H1 (cell line): ENCODE data around the gene FBXW5. TPM values are rescaled to one million over a fixed set of nuclear protein-coding genes. Genes with fewer than 3 reads are reported as not detected.

Experiments
- CTCF ChIA-PET: fragments of 300-600 bp; sonication (Branson Sonifier 250); formaldehyde crosslinking; loops from one replicate; lab custom pipeline; 2021; ENCODE audit not compliant: partially characterized antibody; lab: Charles Lee
- POLR2A ChIA-PET: fragments of 300-600 bp; sonication (Branson Sonifier 250); formaldehyde crosslinking; loops from one replicate; lab custom pipeline; 2021; ENCODE audit warnings: inconsistent platforms; ENCODE audit not compliant: partially characterized antibody; lab: Charles Lee
- DNase-seq, 2 experiments: peaks; one replicate each; pipeline versions ENCODE4 v3.0.0 to v3.0.0-alpha.2; 2010 to 2022; ENCODE audit warnings: low spot score in 2 of 2, low read depth in 1 of 2, mixed read lengths in 1 of 2
- FAIRE-seq: peaks from 2 replicates; lab custom pipeline; 2011; peaks lifted over from hg19 to GRCh38; lab: Jason Lieb, UNC
- H2AFZ ChIP-seq: 2 replicates; pipeline ENCODE4 v1.8.1; 2012; ENCODE audit warnings: low read length, inconsistent platforms
- H2AK5ac ChIP-seq: 2 replicates; pipeline ENCODE4 v1.6.1; 2013; ENCODE audit warnings: low read depth, low read length
- H2BK120ac ChIP-seq: replicated peaks from 2 replicates; pipeline ENCODE3; 2013; ENCODE audit warnings: low read depth, low read length, inconsistent platforms
- H2BK12ac ChIP-seq: 2 replicates; pipeline ENCODE4 v1.6.1; 2013; ENCODE audit warnings: low read depth, low read length
- H2BK15ac ChIP-seq: 2 replicates; pipeline ENCODE4 v1.6.1; 2013; ENCODE audit warnings: low read length
- H2BK20ac ChIP-seq: 2 replicates; pipeline ENCODE4 v1.6.1; 2013; ENCODE audit warnings: low read length
- H2BK5ac ChIP-seq: 2 replicates; pipeline ENCODE4 v1.6.1; 2013; ENCODE audit warnings: low read depth, low read length
- H3K14ac ChIP-seq: 2 replicates; pipeline ENCODE4 v1.6.1; 2013; ENCODE audit warnings: inconsistent platforms; ENCODE audit not compliant: insufficient read length
- H3K18ac ChIP-seq: 2 replicates; pipeline ENCODE4 v1.6.1; 2013; ENCODE audit warnings: low read length; ENCODE audit errors: extremely low read depth
- H3K23ac ChIP-seq: 2 replicates; pipeline ENCODE4 v1.6.1; 2013; ENCODE audit warnings: inconsistent platforms; ENCODE audit not compliant: insufficient read length
- H3K23me2 ChIP-seq: 2 replicates; pipeline ENCODE4 v1.6.1; 2013; ENCODE audit warnings: low read depth, low read length
- H3K27ac ChIP-seq: 2 replicates; pipeline ENCODE4 v1.6.1; 2011; ENCODE audit warnings: low read depth, low read length, inconsistent platforms
- H3K27me3 ChIP-seq, 4 experiments: replicated peaks in 1 of 4; 1 replicate in 1 of 4; 2 replicates in 3 of 4; pipeline versions ENCODE4 v1.6.1 to v1.8.1; 2011 to 2013; ENCODE audit warnings: low read length in 3 of 4, mild to moderate bottlenecking in 3 of 4, inconsistent platforms in 2 of 4, mixed read lengths in 2 of 4, moderate library complexity in 1 of 4; ENCODE audit not compliant: control insufficient read depth in 3 of 4, insufficient read depth in 3 of 4; ENCODE audit errors: extremely low read depth in 1 of 4
- H3K36me3 ChIP-seq, 4 experiments: 2 replicates each; pipeline versions ENCODE4 v1.6.1 to v1.8.1; 2011 to 2013; ENCODE audit warnings: mild to moderate bottlenecking in 4 of 4, low read length in 3 of 4, moderate library complexity in 2 of 4, control low read depth in 1 of 4, inconsistent platforms in 1 of 4; ENCODE audit not compliant: insufficient read depth in 4 of 4, control insufficient read depth in 2 of 4
- H3K4ac ChIP-seq: replicated peaks from 2 replicates; pipeline ENCODE3; 2013; ENCODE audit warnings: low read length, low read depth, mixed read lengths, inconsistent platforms; ENCODE audit not compliant: insufficient read length
- H3K4me1 ChIP-seq, 4 experiments: replicated peaks in 1 of 4; 1 replicate in 1 of 4; 2 replicates in 3 of 4; pipeline versions ENCODE4 v1.6.1 to v1.8.1; 2011 to 2013; ENCODE audit warnings: low read length in 3 of 4, inconsistent platforms in 2 of 4, mixed read lengths in 1 of 4; ENCODE audit not compliant: insufficient read depth in 4 of 4, control insufficient read depth in 3 of 4
- H3K4me2 ChIP-seq, 2 experiments: 2 replicates each; pipeline versions ENCODE4 v1.6.1 to v1.8.1; 2011 to 2013; ENCODE audit warnings: low read depth in 2 of 2, low read length in 2 of 2, control low read depth in 1 of 2, inconsistent platforms in 1 of 2, mild to moderate bottlenecking in 1 of 2; ENCODE audit not compliant: insufficient read depth in 1 of 2
- H3K4me3 ChIP-seq, 4 experiments: fragments of 200-600, 300-600 bp in 1 of 4; sonication (generic), shearing (Covaris generic), sonication (Bioruptor Twin) in 1 of 4; 2 replicates each; pipeline versions ENCODE4 v1.5.1 to v1.8.1; 2011 to 2016; ENCODE audit warnings: low read length in 4 of 4, low read depth in 3 of 4, control low read depth in 2 of 4, inconsistent platforms in 2 of 4, mild to moderate bottlenecking in 2 of 4, mixed read lengths in 1 of 4, moderate library complexity in 1 of 4; ENCODE audit not compliant: insufficient read depth in 2 of 4; ENCODE audit errors: extremely low read depth in 1 of 4
- H3K56ac ChIP-seq: replicated peaks from 2 replicates; pipeline ENCODE3; 2013; ENCODE audit warnings: low read depth, mild to moderate bottlenecking, mixed read lengths, low read length, inconsistent platforms; ENCODE audit not compliant: insufficient read length
- H3K79me1 ChIP-seq: 2 replicates; pipeline ENCODE4 v1.6.1; 2013; ENCODE audit warnings: low read depth, low read length, control low read depth
- H3K79me2 ChIP-seq, 2 experiments: 2 replicates each; pipeline versions ENCODE4 v1.6.1 to v1.8.1; 2012 to 2013; ENCODE audit warnings: low read length in 2 of 2, mild to moderate bottlenecking in 2 of 2, inconsistent platforms in 1 of 2; ENCODE audit not compliant: insufficient read depth in 2 of 2, control insufficient read depth in 1 of 2
- H3K9ac ChIP-seq, 4 experiments: replicated peaks in 1 of 4; 1 replicate in 1 of 4; 2 replicates in 3 of 4; pipeline versions ENCODE4 v1.6.1 to v1.8.1; 2011 to 2013; ENCODE audit warnings: low read depth in 3 of 4, low read length in 3 of 4, control low read depth in 2 of 4, mild to moderate bottlenecking in 2 of 4, moderate library complexity in 2 of 4, inconsistent platforms in 1 of 4; ENCODE audit errors: extremely low read depth in 1 of 4
- H3K9me3 ChIP-seq, 2 experiments: 2 replicates each; pipeline versions ENCODE4 v1.6.1 to v1.8.1; 2012 to 2013; ENCODE audit warnings: mild to moderate bottlenecking in 2 of 2, moderate library complexity in 2 of 2, control low read depth in 1 of 2, inconsistent platforms in 1 of 2, low read depth in 1 of 2, low read length in 1 of 2, mixed read lengths in 1 of 2; ENCODE audit not compliant: insufficient read depth in 2 of 2
- H4K20me1 ChIP-seq, 2 experiments: replicated peaks in 1 of 2; 2 replicates each; pipeline versions ENCODE3 to v1.8.1; 2011 to 2013; ENCODE audit warnings: inconsistent platforms in 2 of 2, low read length in 2 of 2, mild to moderate bottlenecking in 1 of 2; ENCODE audit not compliant: insufficient read depth in 2 of 2, control insufficient read depth in 1 of 2
- H4K5ac ChIP-seq: 2 replicates; pipeline ENCODE4 v1.6.1; 2013; ENCODE audit warnings: low read length, low read depth, mixed read lengths, inconsistent platforms; ENCODE audit not compliant: insufficient read length
- H4K8ac ChIP-seq: 2 replicates; pipeline ENCODE4 v1.8.0; 2013; ENCODE audit warnings: mild to moderate bottlenecking, moderate library complexity, low read length, inconsistent platforms; ENCODE audit not compliant: insufficient read depth; ENCODE audit errors: extremely low read depth
- H4K91ac ChIP-seq: replicated peaks from 2 replicates; pipeline ENCODE3; 2013; ENCODE audit warnings: low read length, mixed read lengths, inconsistent platforms; ENCODE audit not compliant: insufficient read length
- CEBPB ChIP-seq: IDR thresholded peaks from 2 replicates; pipeline ENCODE4 v1.6.1; 2012; ENCODE audit warnings: low read depth, low read length
- CHD2 ChIP-seq: IDR thresholded peaks from 2 replicates; pipeline ENCODE4 v1.6.1; 2012; ENCODE audit warnings: low read length, improper control_type of control experiment
- CREB1 ChIP-seq: IDR thresholded peaks from 2 replicates; pipeline ENCODE4 v1.6.1; 2012; ENCODE audit warnings: inconsistent platforms
- EZH2 ChIP-seq: fragments of 200-600 bp; sonication (generic); IDR thresholded peaks from 2 replicates; pipeline ENCODE4 v1.7.1; 2012; ENCODE audit warnings: low read depth, mild to moderate bottlenecking, moderate library complexity, low read length, inconsistent platforms; ENCODE audit not compliant: severe bottlenecking
- HDAC2 ChIP-seq, 2 experiments: fragments of 300-600 bp in 1 of 2; sonication (generic) in 1 of 2; IDR thresholded peaks; 2 replicates each; pipeline ENCODE4 v1.6.1; 2011 to 2012; ENCODE audit warnings: low read depth in 2 of 2, low read length in 2 of 2, mild to moderate bottlenecking in 2 of 2, moderate library complexity in 2 of 2, borderline replicate concordance in 1 of 2, inconsistent platforms in 1 of 2
- JUN ChIP-seq: IDR thresholded peaks from 2 replicates; pipeline ENCODE4 v1.6.1; 2011; ENCODE audit warnings: low read depth, mild to moderate bottlenecking, improper control_type of control experiment, low read length
- JUND ChIP-seq: IDR thresholded peaks from 2 replicates; pipeline ENCODE4 v1.6.1; 2011; ENCODE audit warnings: mild to moderate bottlenecking, improper control_type of control experiment, low read length
- KDM1A ChIP-seq: fragments of 200-600, 300-600 bp; sonication (generic); IDR thresholded peaks from 2 replicates; pipeline ENCODE4 v1.7.1; 2016; ENCODE audit warnings: mild to moderate bottlenecking, low read length, borderline replicate concordance
- KDM4A ChIP-seq: IDR thresholded peaks from one replicate; pipeline ENCODE4 v1.7.1; 2012; ENCODE audit warnings: low read depth, mild to moderate bottlenecking, moderate library complexity, low read length, inconsistent platforms; ENCODE audit not compliant: severe bottlenecking
- NRF1 ChIP-seq: IDR thresholded peaks from 2 replicates; pipeline ENCODE4 v1.6.1; 2011; ENCODE audit warnings: mild to moderate bottlenecking, low read depth, low read length, improper control_type of control experiment
- POLR2A ChIP-seq, 2 experiments: IDR thresholded peaks; 1 replicate in 1 of 2; 2 replicates in 1 of 2; pipeline ENCODE4 v1.6.1; 2011; ENCODE audit warnings: low read depth in 2 of 2, low read length in 2 of 2, mild to moderate bottlenecking in 2 of 2; ENCODE audit errors: control extremely low read depth in 1 of 2
- SAP30 ChIP-seq: fragments of 300-600 bp; sonication (generic); IDR thresholded peaks from 2 replicates; pipeline ENCODE4 v1.7.1; 2012; ENCODE audit warnings: low read length, moderate library complexity, mild to moderate bottlenecking, inconsistent platforms; ENCODE audit not compliant: insufficient read depth, insufficient replicate concordance
- SIN3A ChIP-seq, 2 experiments: IDR thresholded peaks in 1 of 2; conservative IDR thresholded peaks in 1 of 2; 2 replicates each; pipeline ENCODE4 v1.6.1; 2011 to 2012; ENCODE audit warnings: low read length in 2 of 2, improper control_type of control experiment in 1 of 2, low read depth in 1 of 2, mild to moderate bottlenecking in 1 of 2
- SUZ12 ChIP-seq: fragments of 200-600 bp; sonication (generic); IDR thresholded peaks from 2 replicates; pipeline ENCODE4 v1.6.1; 2012; ENCODE audit warnings: mild to moderate bottlenecking, inconsistent platforms, low read length, moderate library complexity, mixed read lengths
- WGBS, 2 experiments: shearing (Covaris generic) in 1 of 2; methylation state at CpG; one replicate each; pipeline versions ENCODE4 v1.1.6 to v1.1.7; 2013 to 2015; ENCODE audit warnings: low lambda C conversion rate in 2 of 2, mixed read lengths in 2 of 2, inconsistent platforms in 1 of 2, low coverage in 1 of 2, missing lambda C conversion rate in 1 of 2; ENCODE audit not compliant: insufficient replicate concordance in 2 of 2, insufficient coverage in 1 of 2, insufficient read length in 1 of 2; ENCODE audit errors: extremely low coverage in 1 of 2, missing lambda C conversion rate in 1 of 2; 5-methylcytosine and 5-hydroxymethylcytosine counted together
- polyA plus RNA-seq, 7 experiments: library from polyadenylated mRNA; depleted of rRNA in 3 of 7; stranded (reverse) in 5 of 7; unstranded in 2 of 7; fragments of >200 nt in 5 of 7; fragments of 200-250 nt in 2 of 7; gene quantifications; 1 replicate in 5 of 7; 2 replicates in 1 of 7; 4 replicates in 1 of 7; pipeline versions ENCODE4 v1.2.1 to v1.2.3, GENCODE V29; 2011 to 2013; ENCODE audit warnings: missing spikeins in 2 of 7, mixed read lengths in 2 of 7
- total RNA-seq: library from RNA; stranded (reverse); fragmentation: NEBNext Ultra II Directional; extraction: Animal tissue kit (Norgen Biotek cat#: 25700); gene quantifications from 2 replicates; pipeline ENCODE4 v1.2.1, GENCODE V29; 2021

The FBXW5 gene
- total and polyA plus RNA-seq, 2 of the 8 experiments (the other 6 are each of a cell fraction or from before 2014, with no cell fraction given) = 49.0 to 71.0 TPM

DNA sequence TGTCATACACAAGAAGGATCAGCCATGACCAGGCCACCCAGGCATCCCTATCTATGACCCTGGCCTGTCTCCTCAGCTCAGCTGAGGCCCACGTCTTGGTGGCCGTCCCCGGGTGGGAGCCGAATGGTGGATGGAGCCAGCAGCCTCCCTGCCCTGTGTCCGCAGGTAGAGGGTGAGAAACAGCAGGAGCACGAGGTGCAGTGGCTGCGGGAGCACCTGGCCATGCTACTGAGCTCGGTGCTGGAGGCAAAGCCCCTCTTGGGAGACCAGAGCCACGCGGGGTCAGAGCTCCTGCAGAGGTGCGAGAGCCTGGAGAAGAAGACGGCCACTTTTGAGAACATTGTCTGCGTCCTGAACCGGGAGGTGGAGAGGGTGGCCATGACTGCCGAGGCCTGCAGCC is 24.5 kb downstream of the FBXW5 start:
- H3K9ac ChIP-seq = no peak overlapping the region
- TF ChIP-seq JUND = no peak
- TF ChIP-seq EZH2 = no peak
- TF ChIP-seq JUN = no peak
- no peak for TF ChIP-seq KDM1A
- no peak for TF ChIP-seq CHD2
- no peak for TF ChIP-seq SIN3A (conservative IDR thresholded peaks at IDR 0.05 in 1 of 2, IDR thresholded peaks at IDR 0.05 in 1 of 2; ENCODE audit: low read depth in 1 of 2, low read length in 2 of 2)
- TF ChIP-seq SAP30 = no peak
- no peak for TF ChIP-seq NRF1
- TF ChIP-seq CEBPB = no peak
- TF ChIP-seq SUZ12 = no peak
- no peak for TF ChIP-seq HDAC2 (IDR thresholded peaks at IDR 0.05; ENCODE audit: borderline replicate concordance in 1 of 2, low read depth in 2 of 2, low read length in 2 of 2)
- no peak for TF ChIP-seq CREB1
- no peak for TF ChIP-seq POLR2A (IDR thresholded peaks at IDR 0.05; ENCODE audit: control extremely low read depth in 1 of 2, low read depth in 2 of 2, low read length in 2 of 2)
- no peak for TF ChIP-seq KDM4A
- H4K5ac ChIP-seq = no peak overlapping the region
- no peak overlapping the region for H4K91ac ChIP-seq
- no peak overlapping the region for H3K4me3 ChIP-seq
- ChIA-PET CTCF (interaction anchor here (0.5 to 1.9 kb wide), 9 partner anchors 10 to 96 kb away, joined by 3 to 8 read pairs (median 3); no protein-coding TSS in a partner anchor), POLR2A (no interaction called here)
- H3K9me3 ChIP-seq = no peaks in the 10 kb centered on the region
- H3K23me2 ChIP-seq = no peaks in the 10 kb centered on the region
- H3K23ac ChIP-seq = no peak overlapping the region
- peaks cover 26 to 44% (median 38%) of the 10 kb centered on the region in 4 experiments for H3K36me3 ChIP-seq
- no peaks in the 10 kb centered on the region for H3K79me2 ChIP-seq
- H4K20me1 ChIP-seq = peaks cover 4 to 12% of the 10 kb centered on the region in 2 experiments
- H3K14ac ChIP-seq = no peak overlapping the region
- H3K56ac ChIP-seq = no peak overlapping the region
- H2AK5ac ChIP-seq = no peak overlapping the region
- H3K27me3 ChIP-seq = no peaks in the 10 kb centered on the region
- no peak overlapping the region for H2BK5ac ChIP-seq
- no peak for DNase-seq
- H2BK15ac ChIP-seq = no peak overlapping the region
- FAIRE-seq = no peak
- no peak overlapping the region for H3K4me2 ChIP-seq
- H3K18ac ChIP-seq = no peak overlapping the region
- no peak overlapping the region for H3K27ac ChIP-seq
- no peak overlapping the region for H2AFZ ChIP-seq
- H2BK20ac ChIP-seq = no peak overlapping the region
- no peaks in the 10 kb centered on the region for H3K4me1 ChIP-seq
- H2BK120ac ChIP-seq = no peak overlapping the region
- no peak overlapping the region for H2BK12ac ChIP-seq
- H3K4ac ChIP-seq = no peak overlapping the region
- no peak overlapping the region for H4K8ac ChIP-seq
- H3K79me1 ChIP-seq = peaks cover 7% of the 10 kb centered on the region
- 91% methylated on average over 15 of the region's 15 CpGs; no CpG with 5 or more reads in 1 of the 2 experiments for WGBS, 2 experiments
